Measurements from ENCODE around the gene DACH1.

GRCh38 chr13:71634182-71634581 is 232.8 kb downstream of the DACH1 start:
- no peak for TF ChIP-seq EZH2 (IDR thresholded peaks at IDR 0.05; ENCODE audit: low read depth, low read length, severe bottlenecking)
- TF ChIP-seq GTF2F1 (IDR thresholded peaks at IDR 0.05; ENCODE audit: borderline replicate concordance, low read depth, low read length) = no peak
- no peak for TF ChIP-seq CTCF (IDR thresholded peaks at IDR 0.05; ENCODE audit: control extremely low read depth in 1 of 3, insufficient read depth in 1 of 3, low read depth in 1 of 3, low read length in 3 of 3)
- TF ChIP-seq GABPA (IDR thresholded peaks at IDR 0.05; ENCODE audit: borderline replicate concordance, insufficient read depth, low read length) = no peak
- no peak for TF ChIP-seq CEBPB (IDR thresholded peaks at IDR 0.05; ENCODE audit: low read depth, low read length)
- TF ChIP-seq TEAD4 (IDR thresholded peaks at IDR 0.05; ENCODE audit: low read depth, low read length) = no peak
- TF ChIP-seq RAD21 (IDR thresholded peaks at IDR 0.05 in 1 of 2, conservative IDR thresholded peaks at IDR 0.05 in 1 of 2; ENCODE audit: low read depth in 2 of 2, low read length in 2 of 2) = no peak
- no peak for TF ChIP-seq POLR2A (IDR thresholded peaks at IDR 0.05; ENCODE audit: control extremely low read depth in 1 of 2, low read depth in 2 of 2, low read length in 2 of 2)
- no peak for TF ChIP-seq SP2 (IDR thresholded peaks at IDR 0.05; ENCODE audit: low read length)
- no peak for TF ChIP-seq POLR2AphosphoS5 (IDR thresholded peaks at IDR 0.05; ENCODE audit: low read depth, low read length)

All from H1 (cell line).